HTERT RPE-1 (cell line): ENCODE data around the gene ADPGK.
"Not testable (repeated sequence)": the region's sequence is repeated elsewhere in the genome, so short reads cannot be mapped to it uniquely, and the experiment has no call there.

ENCODE experiments used
- in situ Hi-C: fragments of 300-500 bp; cut with MboI; formaldehyde crosslinking; loops from 4 replicates; pipeline ENCODE4 v1.14.3; 2020; ENCODE audit warnings: low sequenced_read_pairs

Gene ADPGK

DNA sequence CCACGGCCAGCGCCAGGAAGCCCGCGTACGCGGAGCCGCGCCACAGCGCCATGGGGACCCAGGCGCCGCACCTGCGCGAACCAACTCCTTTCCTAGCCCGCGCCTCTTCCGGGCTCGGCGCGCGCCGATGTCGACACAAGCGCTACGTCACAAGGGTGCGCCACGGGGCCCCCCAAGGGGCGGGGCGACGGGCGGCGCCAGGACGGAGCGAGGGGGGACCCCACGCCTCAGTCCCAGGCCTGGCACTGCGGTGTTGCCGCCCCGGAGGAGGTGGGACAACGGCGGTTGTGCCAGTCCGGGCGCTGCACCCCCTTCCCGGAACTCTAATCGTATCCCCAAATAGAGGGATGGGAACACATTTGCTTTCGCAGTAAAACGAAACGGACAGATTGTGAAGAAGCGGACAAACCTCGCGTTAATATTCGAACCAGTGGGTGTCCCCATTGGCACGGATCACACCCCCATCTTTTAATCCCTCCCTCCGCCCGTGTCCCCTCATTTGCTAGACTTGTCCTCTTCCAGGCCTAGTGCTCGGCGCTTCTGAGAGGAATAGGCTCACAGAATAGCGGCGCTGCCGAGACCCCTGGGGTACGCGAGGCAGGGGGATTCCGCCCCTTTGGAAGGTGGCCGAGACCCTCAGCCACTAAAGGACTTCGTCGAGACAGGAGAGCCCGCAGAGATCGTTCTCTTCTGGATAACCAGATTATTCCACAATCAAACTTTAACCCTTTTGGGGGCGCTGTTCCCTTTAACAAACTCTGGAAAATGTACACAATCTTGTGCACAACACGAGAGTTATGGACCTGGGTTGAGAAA is at the start of gene ADPGK:
Gene ADPGK (minus strand): TSS at position 119 of the 816 bp plus-strand sequence. CDS start 67 bp downstream, at position 52.
- in situ Hi-C loops: no loop called here

DNA sequence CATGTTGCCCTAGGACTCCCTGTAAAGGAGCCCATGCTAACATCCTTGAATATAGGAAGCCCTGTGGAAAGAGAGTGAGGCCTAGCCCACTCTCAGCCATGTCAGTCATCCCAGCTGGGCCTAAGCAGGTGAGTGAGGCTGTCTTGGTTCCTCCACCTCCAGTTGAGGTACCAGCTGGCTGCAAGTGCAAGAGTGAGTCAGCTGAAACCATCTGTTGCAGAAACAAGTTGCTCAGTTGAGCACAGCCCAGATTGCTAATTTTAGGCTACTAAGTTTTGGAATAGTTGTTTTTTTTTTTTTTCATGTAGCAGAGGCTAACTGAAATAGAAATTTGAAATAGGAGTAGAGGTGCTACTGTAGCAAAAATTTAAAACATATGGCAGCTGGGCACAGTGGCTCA is 43.7 kb upstream of the ADPGK start:
- in situ Hi-C loops: no loop called here

DNA sequence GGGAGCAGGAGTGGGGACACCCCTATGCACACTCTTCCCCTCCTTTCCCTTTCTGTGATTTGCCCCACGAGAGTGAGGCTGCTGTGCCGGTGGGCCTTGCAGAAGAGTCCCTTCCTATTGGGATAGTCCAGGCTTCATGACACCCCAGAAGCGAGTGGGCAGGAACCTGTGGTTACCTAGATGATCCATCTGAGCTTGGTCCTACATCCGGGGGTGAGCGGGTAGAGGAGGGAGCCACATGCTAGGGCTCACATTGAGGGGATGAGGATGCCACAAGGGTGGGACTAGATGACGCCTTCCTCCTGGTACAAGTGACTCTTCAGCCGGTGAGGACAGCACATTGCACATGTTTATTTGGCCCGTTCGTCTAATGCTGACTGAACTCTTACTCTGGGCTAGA is 43.1 kb upstream of the ADPGK start:
- in situ Hi-C loops: no loop called here

DNA sequence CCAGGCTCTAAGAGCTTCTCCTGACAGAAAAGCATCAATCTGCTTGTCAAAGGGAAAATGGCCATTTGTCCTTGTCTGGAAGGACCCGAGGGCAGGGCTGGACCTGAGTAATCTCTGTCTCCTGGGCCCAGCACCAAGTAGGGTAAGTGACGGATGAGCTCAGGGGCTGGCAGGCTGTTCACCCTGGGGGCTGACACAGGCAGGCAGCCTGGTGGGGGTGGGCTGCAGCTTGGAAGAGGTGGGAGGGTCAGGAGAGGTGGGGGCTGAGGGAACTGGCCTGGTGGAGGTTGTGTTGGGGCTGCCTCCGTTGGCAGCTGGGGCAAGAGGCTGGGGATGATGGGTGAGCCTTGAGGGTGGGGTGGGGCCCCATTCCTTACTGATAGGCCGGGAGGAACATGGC is 42.3 kb upstream of the ADPGK start:
- in situ Hi-C loops: no loop called here

DNA sequence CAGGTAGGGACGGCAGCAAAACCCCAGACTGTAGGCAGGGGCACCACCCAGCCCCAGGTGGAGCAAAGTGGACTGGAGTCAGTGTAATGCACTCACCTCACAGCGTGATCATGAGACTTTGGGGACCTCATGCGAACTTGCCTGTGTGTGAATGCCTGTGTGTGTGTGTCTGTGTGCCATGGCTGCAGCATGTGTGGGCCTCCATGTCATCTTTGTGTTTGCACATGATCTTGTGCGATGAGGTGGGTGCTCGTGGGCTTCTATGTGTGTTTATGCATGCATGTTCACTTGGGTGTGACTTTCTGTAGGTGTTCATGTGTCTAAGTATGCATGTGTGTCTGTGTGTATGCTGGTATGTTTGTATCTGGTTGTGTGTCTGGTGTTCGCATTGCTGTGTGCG is 41.2 kb upstream of the ADPGK start:
- in situ Hi-C loops: no loop called here

DNA sequence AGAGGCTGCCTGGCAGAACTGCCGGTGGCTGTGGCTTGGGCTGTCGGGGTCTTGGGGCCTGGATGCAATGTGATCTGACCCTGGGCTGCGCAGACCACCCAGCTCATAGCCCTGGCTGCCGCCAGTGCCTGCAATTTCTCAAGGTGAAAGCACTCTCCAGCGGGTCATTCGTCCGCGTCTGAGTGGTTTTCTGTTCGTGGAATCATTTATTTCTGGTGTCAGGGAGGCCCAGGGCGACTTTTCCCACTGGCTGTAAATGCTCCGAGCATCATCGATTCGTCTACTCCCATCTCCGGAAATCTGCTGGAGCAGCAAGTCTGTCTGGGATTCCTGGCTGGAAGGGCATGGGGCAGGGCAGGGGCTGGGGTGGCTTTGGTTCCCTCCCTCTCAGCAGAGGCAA is 40.6 kb upstream of the ADPGK start:
- in situ Hi-C loops: no loop called here

DNA sequence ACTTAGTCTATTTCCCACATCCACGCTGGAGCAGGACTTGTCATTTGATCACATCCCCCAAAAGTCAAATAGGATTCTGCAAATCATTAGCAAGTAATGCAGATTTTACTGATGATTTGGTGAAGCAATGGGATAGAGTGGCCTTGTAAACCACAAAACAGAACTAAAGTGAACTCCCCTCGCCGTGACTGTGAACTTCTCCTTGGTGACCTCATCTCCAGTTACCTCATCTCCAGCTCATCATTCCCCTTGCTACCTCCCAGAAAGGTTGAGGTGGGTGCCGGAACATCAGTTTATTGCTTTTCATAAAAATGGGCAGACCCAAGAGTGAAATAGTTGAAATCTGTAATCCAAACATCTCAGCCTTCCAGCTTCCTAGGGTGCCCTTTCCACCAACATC is 36.7 kb upstream of the ADPGK start:
- in situ Hi-C loops: no loop called here

DNA sequence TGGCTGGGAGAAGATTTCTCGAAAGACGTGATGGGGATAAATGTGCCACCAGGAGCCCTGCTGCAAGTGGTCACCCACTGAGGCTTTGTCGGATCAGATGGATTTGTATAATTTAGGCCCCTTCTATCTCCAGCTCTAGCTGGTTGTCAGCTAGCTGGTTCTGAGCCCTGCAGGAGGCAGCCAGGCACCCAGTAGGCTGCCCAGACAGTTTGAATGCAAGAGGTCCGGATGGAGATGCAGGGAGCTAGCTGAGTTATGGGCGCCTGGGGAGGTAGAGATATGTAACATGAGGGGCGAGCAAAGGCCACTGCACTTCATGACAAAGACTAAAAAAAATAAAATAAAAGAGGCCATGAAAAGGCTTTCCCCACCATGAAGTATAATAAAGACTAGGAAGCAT is 35.1 kb upstream of the ADPGK start:
- in situ Hi-C loops: no loop called here

DNA sequence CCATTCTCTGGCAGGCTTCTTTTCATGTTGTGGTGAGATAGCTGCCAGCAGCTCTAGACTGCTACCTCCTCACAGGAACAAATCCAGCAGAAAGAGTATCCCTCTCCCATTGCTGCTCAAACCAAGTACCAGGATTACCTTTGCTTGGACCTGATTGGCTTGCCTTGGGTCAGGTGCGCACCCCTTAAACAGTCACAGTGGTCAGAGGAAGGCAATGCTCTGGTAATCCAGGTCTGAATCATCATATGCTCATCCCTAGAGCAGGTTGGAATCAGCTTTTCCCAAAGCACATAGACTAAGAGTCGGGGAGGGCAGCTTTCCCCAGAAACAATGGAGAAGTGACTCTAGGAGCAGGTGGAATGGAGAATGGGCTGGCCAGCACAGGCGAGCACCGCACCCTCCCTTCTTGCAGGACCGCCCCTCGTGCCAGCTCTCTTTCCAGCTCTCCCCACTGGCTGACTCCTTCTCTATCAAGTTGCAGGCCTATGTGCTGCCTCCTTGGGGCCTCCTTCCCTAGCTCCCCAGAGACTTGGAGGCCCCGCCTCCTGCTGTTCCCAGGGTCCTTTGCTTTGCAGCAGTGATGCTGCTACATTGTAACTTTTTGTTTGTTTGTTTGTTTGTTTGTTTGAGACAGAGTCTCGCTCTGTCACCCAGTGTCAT is 29.9 kb upstream of the ADPGK start:
- in situ Hi-C loops: no loop called here

DNA sequence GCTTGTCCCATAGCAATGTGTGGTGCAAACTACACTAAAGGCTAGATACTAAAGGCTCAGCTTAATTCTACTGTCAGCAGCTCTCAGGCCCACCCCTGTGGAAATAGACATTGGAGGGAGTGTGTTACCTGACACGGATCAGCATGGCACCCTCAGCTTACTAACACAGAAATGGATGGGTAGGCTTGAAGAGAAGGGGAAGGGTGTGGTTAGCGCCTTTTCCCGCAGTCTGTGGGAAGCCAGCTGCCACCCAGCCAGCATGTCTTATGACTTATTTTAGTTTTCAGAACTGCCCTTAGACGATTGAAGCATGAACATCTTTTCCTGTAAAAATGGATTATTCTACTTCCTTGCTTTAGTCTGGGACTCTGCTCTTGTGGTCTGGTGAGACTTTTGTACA is 25.8 kb upstream of the ADPGK start:
- in situ Hi-C loops: no loop called here

DNA sequence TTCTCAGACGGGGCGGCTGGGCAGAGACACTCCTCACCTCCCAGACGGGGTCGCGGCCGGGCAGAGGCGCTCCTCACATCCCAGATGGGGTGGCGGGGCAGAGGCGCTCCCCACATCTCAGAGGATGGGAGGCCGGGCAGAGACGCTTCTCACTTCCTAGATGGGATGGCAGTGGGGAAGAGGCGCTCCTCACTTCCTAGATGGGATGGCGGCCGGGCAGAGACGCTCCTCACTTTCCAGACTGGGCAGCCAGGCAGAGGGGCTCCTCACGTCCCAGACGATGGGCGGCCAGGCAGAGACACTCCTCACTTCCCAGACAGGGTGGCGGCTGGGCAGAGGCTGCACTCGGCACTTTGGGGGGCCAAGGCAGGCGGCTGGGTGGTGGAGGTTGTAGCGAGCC is 23.8 kb upstream of the ADPGK start:
- in situ Hi-C loops: not testable (repeated sequence)

DNA sequence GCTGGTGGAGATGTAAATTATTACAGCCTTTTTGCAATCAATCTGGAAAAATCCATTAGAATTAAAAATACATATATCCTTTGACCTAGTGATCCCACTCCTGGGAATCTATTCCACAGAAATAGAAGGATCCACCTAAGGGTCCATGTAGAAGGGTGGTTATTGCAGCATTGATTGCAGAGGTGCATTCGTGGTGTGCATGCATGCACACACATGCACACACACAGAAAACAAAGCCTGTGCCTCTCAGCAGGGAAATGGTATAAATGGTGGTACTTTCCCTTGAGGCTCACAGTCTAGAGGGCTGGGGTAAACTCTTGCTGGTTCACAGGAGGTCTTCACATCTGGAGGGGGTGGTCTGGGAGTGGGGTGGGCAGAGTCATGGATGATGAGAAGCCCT is 19.4 kb upstream of the ADPGK start:
- in situ Hi-C loops: no loop called here

DNA sequence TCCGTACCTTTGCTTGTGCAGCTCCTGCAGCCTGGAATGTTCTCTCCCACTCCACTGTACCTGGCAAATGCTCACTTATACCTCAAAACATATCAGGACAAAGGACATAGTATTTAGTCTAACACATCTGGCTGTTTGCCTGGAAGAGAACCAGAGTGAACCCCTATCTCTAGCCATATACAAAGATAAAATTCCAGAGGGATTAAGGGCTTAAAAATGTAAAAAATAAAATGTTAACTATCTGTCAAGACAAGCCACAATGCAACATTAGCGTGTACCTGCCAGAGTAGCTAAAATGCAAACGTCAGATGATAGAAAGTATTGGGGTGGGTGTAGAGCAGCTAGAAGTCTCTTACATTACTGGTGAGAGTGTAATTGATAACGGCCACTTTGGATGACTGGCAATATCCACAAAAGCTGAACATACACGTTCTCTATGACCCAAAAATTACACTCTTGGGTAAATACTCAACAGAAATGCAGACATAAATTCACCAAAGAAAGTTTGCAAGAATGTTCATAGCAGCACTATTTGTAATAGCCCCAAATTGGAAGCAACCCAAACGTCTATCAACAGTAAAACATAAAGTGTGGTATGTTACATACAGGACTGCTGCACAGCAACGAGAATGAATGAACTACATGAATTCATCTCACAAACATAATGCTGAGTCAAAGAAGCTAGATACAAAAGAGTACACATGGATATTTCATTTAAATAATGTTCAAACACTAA is 18.2 kb upstream of the ADPGK start:
- in situ Hi-C loops: no loop called here

DNA sequence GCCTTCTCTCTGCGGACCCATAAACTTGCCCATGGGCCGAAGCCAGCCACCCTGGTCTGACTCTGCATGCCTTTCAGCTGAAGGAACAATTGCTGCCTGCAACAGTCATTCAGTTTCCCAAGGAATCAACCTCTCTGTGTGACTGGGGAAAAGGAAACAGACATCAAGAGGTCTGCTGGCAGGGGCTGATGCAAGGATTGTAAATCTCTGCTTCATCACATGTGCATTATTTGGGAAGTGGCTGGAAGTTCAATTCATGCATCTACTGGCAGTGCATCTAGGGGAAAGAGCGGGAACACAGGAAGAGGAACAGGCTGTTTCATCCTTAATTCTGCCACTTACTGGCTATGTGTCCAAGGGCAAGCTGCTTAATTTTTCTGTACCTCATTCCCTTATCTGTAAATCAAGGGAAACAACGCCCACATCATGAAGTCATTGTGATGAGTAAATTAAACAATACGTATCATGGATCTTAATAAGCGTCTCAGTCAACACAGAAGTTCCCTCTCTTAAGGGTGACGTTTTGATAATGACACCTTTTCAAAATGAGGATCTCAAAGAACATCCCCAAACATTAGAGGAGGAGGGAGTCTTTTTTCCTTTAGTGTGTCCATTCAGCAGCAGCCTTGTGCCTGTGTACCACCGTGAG is 17.4 kb upstream of the ADPGK start:
- in situ Hi-C loops: no loop called here

DNA sequence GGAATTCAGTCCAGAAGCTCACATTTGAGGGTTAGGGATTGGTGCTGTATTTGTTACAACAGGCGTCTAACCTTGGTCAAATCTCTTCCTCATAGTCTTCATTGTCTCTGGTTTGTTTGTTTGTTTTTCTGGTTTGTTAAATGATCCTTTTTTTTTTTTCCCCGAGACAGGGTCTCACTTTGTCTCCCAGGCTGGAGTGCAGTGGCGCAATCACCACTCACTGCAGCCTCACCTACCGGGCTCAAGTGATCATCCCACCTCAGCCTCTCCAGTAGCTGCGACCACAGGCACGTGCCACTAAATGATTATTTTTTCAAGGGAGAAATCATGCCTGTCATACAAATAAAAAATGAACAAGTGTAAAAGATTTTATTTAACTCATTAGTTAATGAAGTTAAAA is 14.3 kb upstream of the ADPGK start:
- in situ Hi-C loops: no loop called here

DNA sequence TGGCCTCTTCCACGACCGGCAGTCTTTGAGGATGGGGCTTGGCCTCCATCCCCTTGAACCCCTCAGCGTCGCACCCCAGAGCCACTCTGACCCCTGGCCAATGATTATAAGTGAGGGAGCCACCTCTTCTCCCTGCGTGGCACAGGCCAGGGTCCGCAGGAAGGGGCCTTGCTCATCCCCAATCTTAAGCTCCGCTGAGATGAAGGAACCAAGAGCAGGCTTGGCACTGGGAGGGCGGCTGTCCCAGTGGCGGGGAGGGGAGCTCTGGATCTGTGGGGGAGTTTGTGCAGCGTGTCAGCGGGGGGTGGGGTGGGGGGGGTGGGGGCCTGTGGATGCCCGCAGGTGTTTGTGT is 13.8 kb upstream of the ADPGK start:
- in situ Hi-C loops: no loop called here

DNA sequence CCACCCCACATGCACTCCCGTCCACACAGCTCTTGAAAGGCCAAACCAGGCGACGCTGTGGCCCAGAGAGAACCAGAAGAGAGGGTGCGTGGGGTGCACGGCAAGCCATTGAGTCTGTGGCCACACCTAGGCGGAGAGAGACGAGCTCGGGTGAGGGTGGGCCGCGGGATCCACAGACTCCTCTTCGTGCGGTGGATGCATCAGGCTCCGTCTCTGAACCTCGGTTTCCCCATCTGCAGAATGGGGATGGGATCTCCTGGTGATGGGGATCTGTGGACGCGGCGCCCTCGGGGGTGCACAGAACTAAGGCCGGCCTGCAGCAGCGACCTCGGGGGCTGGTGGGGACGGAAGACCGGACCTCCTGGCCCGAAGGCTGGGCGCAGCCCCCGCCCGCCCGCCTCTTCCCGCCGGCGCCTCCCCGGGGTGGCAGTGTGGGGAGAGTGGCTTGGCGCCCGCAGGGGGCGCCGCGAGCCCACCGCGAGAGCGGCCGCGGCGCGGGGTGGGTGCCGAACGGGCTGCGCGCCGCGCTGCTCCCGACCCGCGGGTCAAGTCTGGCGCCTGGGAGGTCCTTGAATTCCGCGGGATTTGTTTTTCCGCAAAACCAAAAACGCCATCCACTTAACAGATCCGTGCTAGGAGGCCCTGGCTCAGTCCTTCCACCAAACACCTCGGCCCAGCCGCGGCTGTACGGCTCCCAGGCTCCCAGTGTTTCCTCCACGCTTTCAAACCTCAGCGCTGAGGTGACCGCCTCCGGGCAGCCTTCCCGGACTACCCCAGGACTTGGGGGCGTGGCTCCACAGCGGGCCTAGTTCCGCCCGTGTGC is 13.2 kb upstream of the ADPGK start:
- in situ Hi-C loops: no loop called here

DNA sequence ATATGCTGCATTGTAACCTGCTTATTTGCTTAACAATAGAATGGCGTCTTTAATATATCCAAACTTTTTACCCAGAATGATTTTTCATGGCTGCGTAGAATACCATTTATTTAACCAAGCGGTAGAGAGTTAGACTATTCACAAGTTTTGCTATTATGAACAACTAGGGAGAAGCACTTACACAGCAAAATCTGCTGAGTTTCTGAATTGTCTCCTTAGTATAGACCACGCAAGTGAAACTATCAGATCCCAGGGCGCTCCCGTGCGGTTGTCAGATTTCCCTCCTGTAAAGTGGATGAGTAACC is 12.6 kb upstream of the ADPGK start:
- in situ Hi-C loops: no loop called here

DNA sequence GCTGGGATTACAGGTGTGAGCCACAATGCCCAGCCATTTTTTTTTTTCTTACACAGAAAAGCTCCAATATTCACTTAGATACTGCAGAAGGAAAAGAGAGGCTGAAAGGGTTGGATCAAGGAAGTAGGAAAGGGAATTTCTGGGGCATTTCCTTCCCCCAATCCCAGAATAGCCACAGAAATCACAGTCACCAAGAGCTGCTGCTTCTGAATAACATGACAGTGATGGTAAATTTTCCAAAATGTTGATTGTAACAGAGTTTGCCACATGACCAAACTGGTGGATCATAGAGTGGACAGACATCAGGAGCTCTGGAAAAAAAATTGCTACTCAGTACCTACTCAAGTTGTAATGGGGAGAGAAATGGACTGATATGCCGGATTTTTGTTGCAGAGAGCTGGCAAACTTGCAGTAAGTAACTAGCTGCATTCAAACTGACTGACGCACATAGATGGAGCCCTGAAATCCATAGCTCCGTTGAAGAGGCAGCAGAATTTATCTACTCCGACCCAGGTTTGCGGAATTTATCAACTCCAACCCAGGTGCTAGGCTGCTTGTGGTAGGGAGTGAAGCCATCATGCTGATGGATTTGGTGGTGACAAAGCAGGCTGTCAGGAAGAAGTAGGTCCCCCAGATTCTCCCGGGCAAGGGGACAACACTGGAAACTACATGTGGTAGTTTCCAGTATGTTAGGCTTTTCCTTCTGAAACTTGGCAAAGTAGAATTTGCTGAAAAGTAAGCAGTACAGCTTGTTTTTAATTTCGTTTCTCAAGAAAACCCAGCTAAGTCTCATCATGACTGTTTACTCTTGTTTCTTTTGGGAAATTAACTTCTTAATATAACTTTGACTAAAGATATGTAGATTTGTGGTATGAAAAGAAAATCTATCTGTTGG is 10.5 kb upstream of the ADPGK start:
- in situ Hi-C loops: no loop called here

DNA sequence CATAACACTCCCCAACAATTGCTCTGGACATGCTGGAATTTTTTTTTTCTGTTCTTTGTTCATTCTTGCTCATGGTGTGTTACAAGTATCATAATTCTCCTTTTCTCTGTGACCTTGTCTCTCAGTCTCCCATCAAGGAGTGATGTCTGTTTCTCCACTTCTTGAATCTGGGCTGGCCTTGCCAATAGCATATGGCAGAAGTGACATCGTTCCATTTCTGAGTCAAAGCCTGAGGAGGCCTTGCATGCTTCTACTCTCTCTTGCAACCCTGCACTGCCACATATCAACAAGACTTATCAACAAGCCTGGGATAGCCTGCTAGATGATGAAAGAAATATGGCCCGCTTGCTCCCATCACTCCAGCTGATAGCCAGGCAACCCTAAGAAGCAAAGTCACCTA is 8.9 kb upstream of the ADPGK start:
- in situ Hi-C loops: no loop called here
